ENCODE data around the gene KCNN3. TPM values are rescaled to one million over a fixed set of nuclear protein-coding genes. Genes with fewer than 3 reads are reported as not detected.

Gene KCNN3
- total RNA-seq, 1 donor from 2014 or later, result 0.28 TPM

- ATAC-seq, result no peak
These were observed 210.1 kb downstream of the KCNN3 start for GRCh38 chr1:154659823-154660592.

GRCh38 chr1:154657556-154657955 lies 212.5 kb downstream of the KCNN3 start:
- ATAC-seq, result no peak

- ATAC-seq, result no peak
These were observed 217.2 kb downstream of the KCNN3 start for GRCh38 chr1:154652893-154653292.

Other genes starting within 250 kb of the KCNN3 start
- 55.6 TPM for gene PMVK, start 66.4 kb upstream of the KCNN3 start, total RNA-seq
- 9.2 TPM for gene PBXIP1, start 85.8 kb upstream of the KCNN3 start, total RNA-seq
- gene PYGO2, start 91.5 kb upstream of the KCNN3 start, total RNA-seq, result 17.3 TPM
- 68.0 TPM for gene SHC1, start 100.5 kb upstream of the KCNN3 start, total RNA-seq
- gene CKS1B, start 104.4 kb upstream of the KCNN3 start, total RNA-seq, result 74.5 TPM
- 29.6 TPM for gene FLAD1, start 113.1 kb upstream of the KCNN3 start, total RNA-seq
- not detected for gene LENEP, start 123.3 kb upstream of the KCNN3 start, total RNA-seq
- 132 TPM for gene ZBTB7B, start 132.5 kb upstream of the KCNN3 start, total RNA-seq
- 1.3 TPM for gene DCST2, start 163.5 kb upstream of the KCNN3 start, total RNA-seq
- 0.32 TPM for gene DCST1, start 163.5 kb upstream of the KCNN3 start, total RNA-seq
- gene ADAM15, start 181.0 kb upstream of the KCNN3 start, total RNA-seq, result 167 TPM
- gene EFNA4, start 193.5 kb upstream of the KCNN3 start, total RNA-seq, result 12.1 TPM
- gene EFNA3, start 208.6 kb upstream of the KCNN3 start, total RNA-seq, result 20.6 TPM